ENCODE results near the gene RIMKLB. TPM values are rescaled to one million over a fixed set of nuclear protein-coding genes. Genes with fewer than 3 reads are reported as not detected.

Gene RIMKLB
- total RNA-seq, 1 experiment from 2014 or later: 33.3 TPM

- DNase-seq (ENCODE audit: low read depth, low spot score): no peak
- in situ Hi-C loops (cut with HindIII; ENCODE audit: low pct_unique_long_range_greater_than_20kb, low sequenced_read_pairs): no loop called here
Observed at GRCh38 chr12:8685051-8685450, 12.7 kb upstream of the RIMKLB start.

GRCh38 chr12:8687846-8688601 is 9.8 kb upstream of the RIMKLB start:
- peak; percentile 93 for DNase-seq (ENCODE audit: low read depth, low spot score)
- in situ Hi-C loops (cut with HindIII; ENCODE audit: low pct_unique_long_range_greater_than_20kb, low sequenced_read_pairs): no loop called here

- no peak for DNase-seq (ENCODE audit: low read depth, low spot score)
- in situ Hi-C loops (cut with HindIII; ENCODE audit: low pct_unique_long_range_greater_than_20kb, low sequenced_read_pairs): no loop called here
Observed at GRCh38 chr12:8689681-8690080, 8.1 kb upstream of the RIMKLB start.

GRCh38 chr12:8692573-8692972 is 5.2 kb upstream of the RIMKLB start:
- in situ Hi-C loops (cut with HindIII; ENCODE audit: low pct_unique_long_range_greater_than_20kb, low sequenced_read_pairs): no loop called here
- no peak for DNase-seq (ENCODE audit: low read depth, low spot score)

GRCh38 chr12:8695116-8695515 is 2.7 kb upstream of the RIMKLB start:
- no peak for DNase-seq (ENCODE audit: low read depth, low spot score)
- in situ Hi-C loops (cut with HindIII; ENCODE audit: low pct_unique_long_range_greater_than_20kb, low sequenced_read_pairs): no loop called here

DNA sequence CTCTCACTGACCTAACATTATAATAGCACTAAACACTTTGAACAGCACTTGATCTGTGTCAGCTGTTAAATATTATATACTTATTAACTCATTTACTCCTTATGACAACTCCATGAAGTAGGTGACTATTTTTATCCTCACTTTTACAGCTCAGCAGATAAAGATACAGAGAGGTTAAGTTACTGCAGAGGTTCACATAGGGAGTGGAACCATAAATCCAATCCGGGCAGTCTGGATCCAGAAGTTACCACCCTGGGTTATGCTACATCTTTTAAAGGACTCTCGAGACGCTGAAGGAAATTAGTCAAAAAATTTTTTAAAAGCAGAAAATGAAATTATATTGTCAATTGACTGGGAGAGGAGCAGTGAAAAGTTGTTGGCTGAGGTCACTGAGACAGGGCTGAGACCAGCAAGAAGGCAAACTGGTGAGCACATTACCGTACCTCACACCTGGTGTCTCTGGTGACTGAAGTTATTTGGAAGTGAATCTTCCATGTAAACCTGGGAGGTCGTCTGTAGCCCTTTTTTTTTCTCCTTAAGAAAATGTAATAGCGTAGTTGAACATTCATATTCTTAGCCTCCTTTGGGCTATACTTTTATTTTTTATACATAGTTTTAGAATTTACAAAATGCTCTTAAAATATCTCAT is 1.2 kb upstream of the RIMKLB start:
- DNase-seq (ENCODE audit: low read depth, low spot score): no peak
- in situ Hi-C loops (cut with HindIII; ENCODE audit: low pct_unique_long_range_greater_than_20kb, low sequenced_read_pairs): no loop called here

DNA sequence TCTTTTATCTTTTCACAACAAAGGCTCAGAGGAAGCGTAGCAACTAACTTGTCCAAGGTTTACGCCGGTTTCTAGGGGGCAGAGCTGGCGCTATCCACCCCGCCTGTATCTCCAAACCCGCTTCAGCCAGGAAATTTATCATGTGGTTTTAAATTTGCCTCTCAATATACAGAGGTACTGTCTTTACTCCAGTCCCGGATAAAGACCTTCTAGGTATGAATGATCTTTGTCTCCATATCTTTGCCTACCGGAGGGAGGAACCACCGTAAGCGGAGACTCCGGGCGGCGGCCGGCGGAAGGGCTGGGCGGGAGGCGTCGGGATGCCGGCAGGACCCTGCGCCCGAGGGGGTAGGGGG is 693 bp upstream of the RIMKLB start:
- in situ Hi-C loops (cut with HindIII; ENCODE audit: low pct_unique_long_range_greater_than_20kb, low sequenced_read_pairs): no loop called here
- peak; percentile 54 for DNase-seq (ENCODE audit: low read depth, low spot score)

DNA sequence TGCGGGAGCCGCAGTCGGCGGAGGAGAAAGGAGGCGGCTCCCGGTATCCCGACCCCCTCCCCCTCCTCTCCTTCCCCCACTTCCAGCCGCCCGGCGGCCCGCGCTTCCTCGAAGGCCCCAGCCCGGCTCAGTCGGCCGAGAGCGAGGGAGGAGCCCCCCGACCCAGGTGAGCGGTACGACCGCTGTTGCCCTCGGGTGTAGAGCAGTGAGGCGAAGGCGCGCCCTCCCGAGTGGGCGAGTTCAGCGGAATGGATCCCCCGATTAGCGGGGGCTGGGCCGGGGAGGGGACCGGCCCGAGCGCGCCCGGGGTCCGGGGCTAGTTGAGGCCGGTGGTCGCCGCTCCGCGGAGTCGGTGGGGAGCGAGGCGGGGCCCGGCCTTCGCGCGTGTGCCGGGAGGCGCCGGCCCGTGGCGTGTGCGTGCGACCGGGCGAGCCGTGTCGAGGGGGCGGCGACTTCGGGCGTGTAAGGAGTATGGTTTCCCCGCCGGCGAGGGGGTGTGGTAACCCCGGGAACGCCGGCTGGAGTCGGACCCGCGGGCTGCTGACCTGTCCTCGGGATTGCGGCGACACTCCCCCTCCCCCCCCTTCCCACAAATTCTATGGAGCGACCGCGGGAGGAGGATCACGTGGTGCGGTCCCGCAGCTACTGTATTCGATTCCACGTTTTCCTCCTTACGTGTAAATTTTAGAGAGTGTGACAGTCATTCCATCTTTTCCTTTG is 501 bp downstream of the RIMKLB start:
- peak; percentile 57 for DNase-seq (ENCODE audit: low read depth, low spot score)
- in situ Hi-C loops (cut with HindIII; ENCODE audit: low pct_unique_long_range_greater_than_20kb, low sequenced_read_pairs): no loop called here

DNA sequence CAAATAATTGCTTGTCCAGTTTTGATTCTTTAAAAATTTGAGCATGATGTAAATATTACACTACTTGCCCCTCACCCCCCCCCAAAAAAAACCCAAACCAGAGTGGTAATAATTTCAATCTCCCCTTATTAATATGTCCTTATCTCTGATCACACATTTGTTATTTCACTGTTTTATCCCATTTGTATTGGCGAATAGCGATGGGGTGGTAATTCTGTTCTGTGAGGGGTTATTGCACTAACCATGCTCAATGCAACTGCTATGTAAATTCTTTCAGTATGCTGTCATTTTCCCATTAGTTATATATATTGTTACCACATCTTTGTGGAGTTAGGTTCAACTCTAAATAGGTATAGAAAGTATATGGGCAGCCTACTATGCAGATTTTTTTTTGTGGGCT is 1.1 kb downstream of the RIMKLB start:
- no peak for DNase-seq (ENCODE audit: low read depth, low spot score)
- in situ Hi-C loops (cut with HindIII; ENCODE audit: low pct_unique_long_range_greater_than_20kb, low sequenced_read_pairs): no loop called here

- DNase-seq (ENCODE audit: low read depth, low spot score): no peak
- in situ Hi-C loops (cut with HindIII; ENCODE audit: low pct_unique_long_range_greater_than_20kb, low sequenced_read_pairs): no loop called here
Observed at GRCh38 chr12:8699714-8700113, 1.9 kb downstream of the RIMKLB start.

DNA sequence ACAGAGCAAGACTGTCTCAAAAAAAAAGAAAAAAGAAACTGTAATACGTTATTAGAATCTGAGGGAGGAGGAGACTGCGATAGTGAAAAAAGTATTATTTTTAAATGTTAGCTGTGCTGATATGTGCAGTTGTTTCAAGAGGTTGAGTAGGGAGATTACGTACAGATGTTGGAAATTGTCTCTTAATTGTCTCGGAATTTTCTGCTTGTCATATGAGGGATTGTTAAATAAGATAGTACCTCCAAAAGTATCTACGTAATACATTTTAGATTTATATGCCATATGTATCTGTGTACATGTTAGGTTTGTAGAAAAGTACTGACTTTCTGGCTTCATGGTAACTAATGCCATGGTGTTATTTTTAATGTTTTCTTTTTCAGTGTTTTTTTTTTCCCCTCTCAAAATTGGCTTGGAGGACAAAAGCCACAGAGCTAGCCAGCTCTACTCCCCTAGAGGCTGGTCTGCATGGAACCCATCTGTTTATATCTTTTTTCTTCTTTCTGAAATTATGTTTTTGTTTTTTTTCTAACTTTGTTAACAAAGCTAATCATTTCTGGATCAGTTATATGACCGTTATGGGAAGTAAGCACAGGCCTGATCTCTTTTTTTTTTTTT is 3.4 kb downstream of the RIMKLB start:
- DNase-seq (ENCODE audit: low read depth, low spot score): no peak
- in situ Hi-C loops (cut with HindIII; ENCODE audit: low pct_unique_long_range_greater_than_20kb, low sequenced_read_pairs): no loop called here

GRCh38 chr12:8702159-8702558 is 4.4 kb downstream of the RIMKLB start:
- DNase-seq (ENCODE audit: low read depth, low spot score): no peak
- in situ Hi-C loops (cut with HindIII; ENCODE audit: low pct_unique_long_range_greater_than_20kb, low sequenced_read_pairs): no loop called here

- peak; percentile 26 for DNase-seq (ENCODE audit: low read depth, low spot score)
- in situ Hi-C loops (cut with HindIII; ENCODE audit: low pct_unique_long_range_greater_than_20kb, low sequenced_read_pairs): no loop called here
Observed at GRCh38 chr12:8709124-8709830, 11.5 kb downstream of the RIMKLB start.

DNA sequence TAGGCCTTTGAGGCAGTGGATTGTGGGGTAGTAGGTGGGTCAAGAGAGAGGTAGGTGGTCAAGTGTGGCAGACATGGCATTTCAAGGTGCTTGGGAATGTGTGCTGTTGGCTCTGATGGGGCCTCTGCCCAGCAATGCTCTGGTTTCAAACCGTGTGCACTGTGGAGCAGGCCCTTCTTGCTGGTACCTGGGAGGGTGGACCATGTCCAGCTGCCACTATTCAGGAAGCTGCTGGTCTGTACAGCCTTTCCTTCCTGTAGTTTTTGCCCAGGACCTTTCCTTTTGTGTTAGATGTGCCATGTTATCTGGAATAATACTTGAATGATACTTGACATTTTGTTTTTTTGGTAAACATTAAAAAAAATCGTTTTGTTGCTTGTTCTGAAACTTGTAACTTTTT is 14.8 kb downstream of the RIMKLB start:
- in situ Hi-C loops (cut with HindIII; ENCODE audit: low pct_unique_long_range_greater_than_20kb, low sequenced_read_pairs): no loop called here
- no peak for DNase-seq (ENCODE audit: low read depth, low spot score)

DNA sequence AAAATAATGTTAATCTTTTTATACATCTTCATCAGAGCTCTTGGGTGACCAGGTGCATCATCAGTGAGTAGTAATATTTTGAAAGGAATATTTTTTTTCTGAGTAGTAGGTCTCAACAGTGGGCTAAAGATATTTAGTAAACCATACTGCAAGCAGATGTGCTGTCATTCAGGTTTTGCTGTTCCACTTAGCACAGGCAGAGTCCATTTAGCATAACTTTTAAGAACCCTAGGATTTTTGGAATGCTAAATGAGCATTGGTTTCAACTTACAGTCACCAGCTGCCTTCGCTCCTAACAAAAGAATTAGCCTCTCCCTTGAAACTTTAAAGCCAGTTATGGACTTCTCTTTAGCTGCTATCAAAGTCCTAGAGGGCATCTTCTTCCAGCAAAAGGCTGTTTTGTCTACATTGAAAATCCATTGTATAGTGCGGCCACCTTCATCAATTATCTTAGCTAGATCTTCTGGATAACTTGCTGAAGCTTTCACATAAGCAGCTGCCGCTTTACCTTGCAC is 24.6 kb downstream of the RIMKLB start:
- no peak for DNase-seq (ENCODE audit: low read depth, low spot score)
- in situ Hi-C loops (cut with HindIII; ENCODE audit: low pct_unique_long_range_greater_than_20kb, low sequenced_read_pairs): no loop called here

GRCh38 chr12:8734873-8735381 is 37.1 kb downstream of the RIMKLB start:
- no peak for DNase-seq (ENCODE audit: low read depth, low spot score)
- in situ Hi-C loops (cut with HindIII; ENCODE audit: low pct_unique_long_range_greater_than_20kb, low sequenced_read_pairs): no loop called here

DNA sequence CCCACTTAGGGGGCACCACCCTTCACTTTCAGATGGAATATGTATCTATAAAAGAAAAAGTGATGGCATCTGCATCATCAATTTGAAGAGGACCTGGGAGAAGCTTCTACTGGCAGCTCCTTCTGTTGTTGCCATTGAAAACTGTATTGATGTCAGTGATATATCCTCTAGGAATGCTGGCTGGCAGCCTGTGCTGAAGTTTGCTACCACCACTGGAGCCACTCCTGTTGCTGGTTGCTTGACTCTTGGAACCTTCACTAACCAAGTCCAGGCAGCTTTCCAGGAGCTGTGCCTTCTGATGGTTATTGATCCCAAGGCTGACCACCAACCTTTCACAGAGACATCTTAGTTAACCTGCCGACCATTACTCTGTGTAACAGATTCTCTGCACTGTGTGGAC is 44.7 kb downstream of the RIMKLB start:
- no peak for DNase-seq (ENCODE audit: low read depth, low spot score)
- in situ Hi-C loops (cut with HindIII; ENCODE audit: low pct_unique_long_range_greater_than_20kb, low sequenced_read_pairs): no loop called here
